Progenitor cell of endocrine pancreas (in vitro differentiated cells): ENCODE data around the gene GIMAP6. TPM values are rescaled to one million over a fixed set of nuclear protein-coding genes. Genes with fewer than 3 reads are reported as not detected.

Experiments used
- DNase-seq: peaks from one replicate; pipeline ENCODE4 v3.0.0; 2021; ENCODE audit warnings: low spot score; ENCODE audit not compliant: unreplicated experiment
- H3K27ac Mint-ChIP-seq: 2 replicates; pipeline ENCODE4 v1.8.0; 2021; ENCODE audit warnings: mild to moderate bottlenecking, moderate library complexity, mixed read lengths
- H3K27me3 Mint-ChIP-seq: 2 replicates; pipeline ENCODE4 v1.8.0; 2021; ENCODE audit warnings: mixed read lengths
- H3K36me3 Mint-ChIP-seq: 2 replicates; pipeline ENCODE4 v1.8.0; 2022; ENCODE audit warnings: mixed read lengths; ENCODE audit not compliant: insufficient read depth
- H3K4me1 Mint-ChIP-seq: 2 replicates; pipeline ENCODE4 v1.8.0; 2021; ENCODE audit warnings: low read depth, mixed read lengths
- H3K4me3 Mint-ChIP-seq: 2 replicates; pipeline ENCODE4 v1.8.0; 2021; ENCODE audit warnings: low read depth, mild to moderate bottlenecking, moderate library complexity, mixed read lengths
- H3K9me3 Mint-ChIP-seq: 2 replicates; pipeline ENCODE4 v1.8.0; 2021; ENCODE audit warnings: low read depth, mixed read lengths
- CTCF ChIP-seq: fragments of 200-600 bp; sonication (generic); IDR thresholded peaks from one replicate; pipeline ENCODE4 v1.5.0; 2021; ENCODE audit warnings: antibody characterized with exemption, mild to moderate bottlenecking; ENCODE audit not compliant: unreplicated experiment
- total RNA-seq: library from RNA; stranded (reverse); gene quantifications from 2 replicates; pipeline ENCODE4 v1.2.1, GENCODE V29; 2021

The GIMAP6 gene
- total RNA-seq, 1 donor from 2014 or later, result not detected

GRCh38 chr7:150668977-150669376 is 36.8 kb upstream of the GIMAP6 start:
- H3K9me3 Mint-ChIP-seq, result peaks cover 6% of the 10 kb centered on the region
- TF ChIP-seq CTCF, result no peak
- no peaks in the 10 kb centered on the region for H3K4me1 Mint-ChIP-seq
- no peak overlapping the region for H3K4me3 Mint-ChIP-seq
- H3K36me3 Mint-ChIP-seq, result no peaks in the 10 kb centered on the region
- DNase-seq, result no peak
- no peaks in the 10 kb centered on the region for H3K27me3 Mint-ChIP-seq
- H3K27ac Mint-ChIP-seq, result no peak overlapping the region

GRCh38 chr7:150668472-150668911 is 36.3 kb upstream of the GIMAP6 start:
- Mint-ChIP-seq H3K9me3 (peaks cover 6% of the 10 kb centered on the region), H3K4me1 (no peaks in the 10 kb centered on the region), H3K36me3 (no peaks in the 10 kb centered on the region), H3K27ac (no peak overlapping the region), H3K27me3 (no peaks in the 10 kb centered on the region), H3K4me3 (no peak overlapping the region)
- no peak for DNase-seq
- TF ChIP-seq CTCF, result no peak

DNA sequence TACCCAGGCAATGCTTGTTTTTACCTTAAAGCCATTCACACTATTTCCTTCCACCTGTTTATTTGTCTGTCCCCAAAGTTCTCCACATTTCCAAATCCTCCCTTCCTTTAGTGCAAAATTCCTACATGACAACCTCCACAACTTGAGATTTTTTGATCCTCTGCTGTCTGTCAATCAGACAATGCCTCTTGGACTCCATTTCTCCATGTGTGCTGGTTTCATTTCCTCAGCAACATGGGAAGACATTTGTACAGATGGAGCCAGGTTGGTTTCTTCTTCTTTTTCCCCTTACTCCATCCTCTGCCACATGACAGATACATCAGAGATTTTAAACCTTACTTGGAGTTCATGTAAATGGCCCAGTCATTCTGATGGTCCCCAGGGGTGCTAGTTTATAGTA is 34.2 kb upstream of the GIMAP6 start:
- Mint-ChIP-seq H3K4me3 (no peak overlapping the region), H3K27ac (no peak overlapping the region), H3K4me1 (no peaks in the 10 kb centered on the region), H3K9me3 (peaks cover 4% of the 10 kb centered on the region), H3K36me3 (no peaks in the 10 kb centered on the region), H3K27me3 (no peaks in the 10 kb centered on the region)
- no peak for DNase-seq
- TF ChIP-seq CTCF, result no peak

GRCh38 chr7:150665896-150666295 is 33.7 kb upstream of the GIMAP6 start:
- no peaks in the 10 kb centered on the region for H3K27me3 Mint-ChIP-seq
- DNase-seq, result no peak
- no peaks in the 10 kb centered on the region for H3K36me3 Mint-ChIP-seq
- no peak overlapping the region for H3K27ac Mint-ChIP-seq
- H3K4me1 Mint-ChIP-seq, result no peaks in the 10 kb centered on the region
- H3K9me3 Mint-ChIP-seq, result peaks cover 4% of the 10 kb centered on the region
- TF ChIP-seq CTCF, result no peak
- no peak overlapping the region for H3K4me3 Mint-ChIP-seq

DNA sequence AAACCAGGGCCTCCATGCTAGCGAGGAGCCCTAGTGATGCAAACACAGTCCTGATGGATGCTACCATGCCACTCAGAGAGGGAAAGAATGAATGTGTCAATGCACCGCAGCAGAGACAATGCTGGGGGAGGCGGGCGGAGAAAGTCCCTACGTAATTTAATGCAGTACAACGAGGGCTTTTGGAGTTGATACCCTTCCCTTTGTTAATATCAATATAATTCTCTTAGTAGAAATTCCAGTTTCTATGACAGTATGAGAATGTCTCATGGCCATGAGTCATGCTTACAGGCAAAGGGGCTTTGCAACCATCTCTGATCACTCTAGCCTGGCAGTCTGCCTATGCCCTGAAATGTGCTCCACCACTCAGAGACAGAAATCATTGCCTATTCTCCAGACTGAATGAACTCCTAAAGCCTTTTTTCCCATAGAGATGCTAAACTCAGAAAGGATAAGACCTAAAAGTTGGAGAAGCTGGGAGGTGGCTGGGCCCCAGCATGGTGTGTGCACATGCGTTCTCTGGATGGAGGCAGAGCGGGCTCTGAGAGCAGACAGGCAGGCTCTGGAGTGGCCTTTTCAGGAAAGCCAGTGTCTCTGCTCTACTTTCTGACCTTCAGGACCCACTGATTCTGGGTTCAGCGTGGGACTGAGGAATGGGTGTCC is 33.0 kb upstream of the GIMAP6 start:
- Mint-ChIP-seq H3K36me3 (no peaks in the 10 kb centered on the region), H3K27ac (no peak overlapping the region), H3K4me3 (no peak overlapping the region), H3K27me3 (no peaks in the 10 kb centered on the region), H3K4me1 (no peaks in the 10 kb centered on the region), H3K9me3 (peaks cover 4% of the 10 kb centered on the region)
- no peak for DNase-seq
- no peak for TF ChIP-seq CTCF
